GM23248 (cell line): ENCODE results near the gene PACSIN1.

Source experiments
- EZH2 ChIP-seq: fragments of 200-600 bp; sonication (generic); IDR thresholded peaks from 2 replicates; pipeline ENCODE4 v1.6.1; 2018; ENCODE audit warnings: antibody characterized with exemption, mild to moderate bottlenecking; ENCODE audit not compliant: insufficient read depth, poor library complexity, severe bottlenecking
- EZH2phosphoT487 ChIP-seq: fragments of 200-600 bp; sonication (generic); IDR thresholded peaks from 2 replicates; pipeline ENCODE4 v1.6.1; 2018; ENCODE audit warnings: antibody characterized with exemption, moderate library complexity, mild to moderate bottlenecking, low read depth; ENCODE audit not compliant: insufficient read depth

- TF ChIP-seq EZH2 (no peak), EZH2phosphoT487 (no peak)
These were observed 24.7 kb downstream of the PACSIN1 start for GRCh38 chr6:34490390-34491090.
